HG03095 (cell line): ENCODE results near the gene WDR72.

Experiments used
- ATAC-seq: cut with Tn5 transposase; IDR thresholded peaks from one replicate; pipeline ENCODE4 v1.9.1; 2021; ENCODE audit warnings: moderate library complexity; ENCODE audit not compliant: unreplicated experiment

The WDR72 gene

DNA sequence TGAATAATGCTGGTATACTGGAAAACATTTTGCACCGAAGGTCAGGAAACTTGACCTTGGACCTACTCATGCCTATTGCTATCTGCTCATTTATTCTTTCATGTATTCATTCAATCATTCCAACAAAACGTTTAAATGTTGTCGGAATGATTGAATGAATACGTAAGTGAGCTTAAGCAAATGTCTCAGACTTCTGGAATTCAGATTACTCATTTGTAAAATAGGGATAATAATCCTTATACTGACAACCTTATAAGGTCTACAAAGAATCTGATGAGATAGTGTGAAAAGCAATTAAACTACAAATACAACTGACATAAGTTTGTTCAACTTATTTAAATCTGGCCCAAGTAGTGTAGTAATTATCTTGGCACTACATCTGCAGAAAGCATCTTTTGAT lies 288.7 kb downstream of the WDR72 start:
- no peak for ATAC-seq

- ATAC-seq: no peak
Observed at GRCh38 chr15:53469422-53469821, 290.0 kb downstream of the WDR72 start.
